K562 (cell line): ENCODE data around the gene PLCB1. TPM values are rescaled to one million over a fixed set of nuclear protein-coding genes. Genes with fewer than 3 reads are reported as not detected.

Source experiments
- CBX5 ChIP-seq: IDR thresholded peaks from 2 replicates; pipeline ENCODE4 v1.6.1; 2014; ENCODE audit warnings: low read depth, borderline replicate concordance
- E2F8 ChIP-seq: fragments of 450-650 bp; IDR thresholded peaks from 2 replicates; pipeline ENCODE4 v1.7.1; 2018; ENCODE audit warnings: mild to moderate bottlenecking, low read depth; ENCODE audit not compliant: partially characterized antibody
- IRF9 ChIP-seq: fragments of 450-650 bp; IDR thresholded peaks from 2 replicates; pipeline ENCODE4 v1.6.1; 2016; ENCODE audit warnings: missing biosample characterization, missing genetic modification characterization
- KLF13 ChIP-seq: fragments of 450-650 bp; IDR thresholded peaks from 2 replicates; pipeline ENCODE4 v1.6.1; 2016; ENCODE audit warnings: missing genetic modification characterization, low read depth, mild to moderate bottlenecking, missing compliant biosample characterization, moderate library complexity, borderline replicate concordance
- LEF1 ChIP-seq: fragments of 450-650 bp; IDR thresholded peaks from 2 replicates; pipeline ENCODE4 v1.6.1; 2016; ENCODE audit warnings: mild to moderate bottlenecking
- TEAD4 ChIP-seq, 2 experiments: sonication (generic) in 1 of 2; formaldehyde crosslinking in 1 of 2; IDR thresholded peaks; 2 replicates each; pipeline versions ENCODE4 v1.6.1 to v1.8.0; 2012 to 2022; ENCODE audit warnings: borderline replicate concordance in 1 of 2, inconsistent platforms in 1 of 2, low read length in 1 of 2, mild to moderate bottlenecking in 1 of 2, missing genetic modification reagents in 1 of 2
- USF2 ChIP-seq: sonication (generic); formaldehyde crosslinking; IDR thresholded peaks from 2 replicates; pipeline ENCODE4 v1.5.0; 2020; ENCODE audit warnings: missing genetic modification reagents
- XRCC3 ChIP-seq: fragments of 450-650 bp; IDR thresholded peaks from 2 replicates; pipeline ENCODE4 v1.6.1; 2017; ENCODE audit warnings: mild to moderate bottlenecking, moderate library complexity
- polyA plus RNA-seq, 8 experiments: library from polyadenylated mRNA; depleted of rRNA in 4 of 8; stranded (reverse) in 5 of 8; unstranded in 3 of 8; fragments of >200 nt; fragmentation: Nextera tagmentation in 2 of 8; fragmentation: Illumina TruSeq in 1 of 8; extraction: Ambion mirVana in 2 of 8; extraction: Trizol in 1 of 8; gene quantifications; 2 replicates each; pipeline versions ENCODE4 v1.2.1 to v1.2.3, GENCODE V29; 2011 to 2014; ENCODE audit warnings: inconsistent platforms in 1 of 8, missing spikeins in 1 of 8
- total RNA-seq, 7 experiments: library from RNA; depleted of rRNA in 6 of 7; stranded (reverse); fragments of >200 nt in 6 of 7; fragmentation: Illumina TruSeq in 2 of 7; extraction: Trizol in 2 of 7; gene quantifications; 2 replicates each; pipeline versions ENCODE4 v1.2.1 to v1.2.3, GENCODE V29; 2011 to 2021; ENCODE audit warnings: low replicate concordance in 1 of 7
- TF ChIP-seq, protein P1 (sequence below): sonication (generic); formaldehyde crosslinking; IDR thresholded peaks from 2 replicates; pipeline ENCODE4 v1.4.0; 2020; ENCODE audit warnings: mild to moderate bottlenecking, missing genetic modification reagents

PLCB1 gene
- total and polyA plus RNA-seq, 9 of the 15 experiments (the other 6 are each of a cell fraction or from before 2014, with no cell fraction given) = 0.34 to 3.1 (median 1.3) TPM

DNA sequence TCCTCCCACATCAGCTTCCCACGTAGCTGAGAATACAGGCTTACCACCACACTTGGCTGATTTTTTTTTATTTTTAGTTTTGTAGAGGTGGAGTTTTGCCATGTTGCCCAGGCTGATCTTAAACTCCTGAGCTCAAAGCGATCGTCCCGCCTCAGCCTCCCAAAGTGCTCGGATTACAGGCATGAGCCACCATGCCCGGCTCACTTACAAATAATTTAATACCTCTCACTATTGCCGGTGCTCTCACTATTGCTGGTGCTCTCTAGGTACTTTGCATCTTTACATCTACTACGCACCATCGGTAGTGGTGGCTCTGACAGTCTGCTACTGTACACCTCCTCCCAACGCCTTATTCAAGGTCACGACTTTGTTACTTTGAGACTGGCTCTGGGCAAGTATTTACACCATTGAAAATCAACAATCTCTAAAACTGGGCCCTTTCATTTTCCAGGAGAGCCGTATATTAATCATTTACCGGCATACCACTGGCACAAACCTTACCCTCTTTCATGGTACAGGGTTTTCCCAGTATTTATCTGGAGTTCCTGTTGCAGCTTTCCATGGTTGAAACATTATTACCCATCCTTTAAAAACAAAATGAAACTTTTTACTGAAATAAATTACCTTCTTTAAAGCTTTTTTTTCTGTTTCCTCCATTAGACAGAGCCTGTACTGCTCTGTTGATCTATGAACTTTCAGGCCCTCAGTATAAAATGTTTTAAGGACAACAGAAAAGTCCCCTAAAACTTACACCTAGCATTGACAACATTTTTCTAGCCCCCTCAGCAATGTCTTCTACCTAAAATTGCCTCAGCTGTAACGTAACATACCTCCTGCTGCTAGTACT, 677.3 kb downstream of the PLCB1 start (continued):
- no peak for TF ChIP-seq TEAD4 (IDR thresholded peaks at IDR 0.05; ENCODE audit: low read length)
- TF ChIP-seq TEAD4 (CRISPR knock-in tag; IDR thresholded peaks at IDR 0.05; ENCODE audit: borderline replicate concordance) = no peak
- TF ChIP-seq KLF13 (tag) = no peak
- no peak for TF ChIP-seq CBX5
- no peak for TF ChIP-seq E2F8
- TF ChIP-seq, protein P1, sequence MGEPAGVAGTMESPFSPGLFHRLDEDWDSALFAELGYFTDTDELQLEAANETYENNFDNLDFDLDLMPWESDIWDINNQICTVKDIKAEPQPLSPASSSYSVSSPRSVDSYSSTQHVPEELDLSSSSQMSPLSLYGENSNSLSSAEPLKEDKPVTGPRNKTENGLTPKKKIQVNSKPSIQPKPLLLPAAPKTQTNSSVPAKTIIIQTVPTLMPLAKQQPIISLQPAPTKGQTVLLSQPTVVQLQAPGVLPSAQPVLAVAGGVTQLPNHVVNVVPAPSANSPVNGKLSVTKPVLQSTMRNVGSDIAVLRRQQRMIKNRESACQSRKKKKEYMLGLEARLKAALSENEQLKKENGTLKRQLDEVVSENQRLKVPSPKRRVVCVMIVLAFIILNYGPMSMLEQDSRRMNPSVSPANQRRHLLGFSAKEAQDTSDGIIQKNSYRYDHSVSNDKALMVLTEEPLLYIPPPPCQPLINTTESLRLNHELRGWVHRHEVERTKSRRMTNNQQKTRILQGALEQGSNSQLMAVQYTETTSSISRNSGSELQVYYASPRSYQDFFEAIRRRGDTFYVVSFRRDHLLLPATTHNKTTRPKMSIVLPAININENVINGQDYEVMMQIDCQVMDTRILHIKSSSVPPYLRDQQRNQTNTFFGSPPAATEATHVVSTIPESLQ (CRISPR knock-in tag) = no peak
- no peak for TF ChIP-seq IRF9 (tag)
- TF ChIP-seq USF2 (CRISPR knock-in tag) = no peak
- no peak for TF ChIP-seq LEF1
- TF ChIP-seq XRCC3 = no peak
- TF ChIP-seq, all 486 proteins: peak for 0
